GM12874 (cell line): ENCODE results near the gene TRAM2.

Experiments
- CTCF ChIP-seq: IDR thresholded peaks from 2 replicates; pipeline ENCODE4 v1.5.1; 2011; ENCODE audit warnings: low read depth, mild to moderate bottlenecking, control low read depth, low read length, moderate library complexity; ENCODE audit not compliant: insufficient read depth

TRAM2 gene

GRCh38 chr6:52573295-52573694 lies 3.6 kb downstream of the TRAM2 start:
- TF ChIP-seq CTCF, result no peak

- TF ChIP-seq CTCF, result no peak
These were observed 4.3 kb downstream of the TRAM2 start for GRCh38 chr6:52572536-52572935.

GRCh38 chr6:52571099-52571755 lies 5.6 kb downstream of the TRAM2 start:
- TF ChIP-seq CTCF, result no peak

GRCh38 chr6:52570291-52570700 lies 6.6 kb downstream of the TRAM2 start:
- TF ChIP-seq CTCF, result no peak

GRCh38 chr6:52568320-52568719 lies 8.5 kb downstream of the TRAM2 start:
- TF ChIP-seq CTCF, result no peak

GRCh38 chr6:52566853-52567279 lies 10.0 kb downstream of the TRAM2 start:
- no peak for TF ChIP-seq CTCF

- no peak for TF ChIP-seq CTCF
These were observed 10.7 kb downstream of the TRAM2 start for GRCh38 chr6:52566201-52566600.
